KMS-11 (cell line): ENCODE results near the gene GRIK2.

ENCODE experiments used
- H2AFZ ChIP-seq: fragments of 200-600 bp; sonication (generic); 2 replicates; pipeline ENCODE4 v1.6.1; 2016; ENCODE audit warnings: antibody characterized with exemption, mixed run types, low read depth
- H3K27ac ChIP-seq: fragments of 200-600 bp; sonication (generic); 2 replicates; pipeline ENCODE4 v1.6.1; 2016; ENCODE audit warnings: mild to moderate bottlenecking, mixed run types
- H3K27me3 ChIP-seq: fragments of 200-600 bp; sonication (generic); 2 replicates; pipeline ENCODE4 v1.6.1; 2017; ENCODE audit warnings: mild to moderate bottlenecking, low read depth, mixed run types, moderate library complexity; ENCODE audit not compliant: insufficient read depth
- H3K36me3 ChIP-seq: fragments of 200-600 bp; sonication (generic); 2 replicates; pipeline ENCODE4 v1.6.1; 2017; ENCODE audit warnings: mild to moderate bottlenecking, mixed run types; ENCODE audit not compliant: insufficient read depth
- H3K4me1 ChIP-seq: fragments of 200-600 bp; sonication (generic); 2 replicates; pipeline ENCODE4 v1.6.1; 2016; ENCODE audit warnings: mild to moderate bottlenecking, low read depth, mixed run types; ENCODE audit not compliant: poor library complexity, severe bottlenecking
- H3K4me2 ChIP-seq: fragments of 200-600 bp; sonication (generic); 2 replicates; pipeline ENCODE4 v1.7.0; 2016; ENCODE audit warnings: mild to moderate bottlenecking, mixed run types
- H3K4me3 ChIP-seq: fragments of 200-600 bp; sonication (generic); IDR thresholded peaks from 2 replicates; pipeline ENCODE4 v1.6.1; 2017; ENCODE audit warnings: low read depth, low read length, mixed read lengths; ENCODE audit not compliant: insufficient read depth
- H3K79me2 ChIP-seq: fragments of 200-600 bp; sonication (generic); 2 replicates; pipeline ENCODE4 v1.6.1; 2016; ENCODE audit warnings: low read depth, mixed run types; ENCODE audit not compliant: insufficient read depth
- H3K9ac ChIP-seq: fragments of 200-600 bp; sonication (generic); 2 replicates; pipeline ENCODE4 v1.6.1; 2016; ENCODE audit warnings: mild to moderate bottlenecking, mixed run types
- H4K20me1 ChIP-seq: fragments of 200-600 bp; sonication (generic); 2 replicates; pipeline ENCODE4 v1.6.1; 2016; ENCODE audit warnings: mild to moderate bottlenecking, mixed run types; ENCODE audit not compliant: insufficient read depth
- CTCF ChIP-seq: fragments of 200-600 bp; sonication (generic); conservative IDR thresholded peaks from 2 replicates; pipeline ENCODE4 v1.6.1; 2017; ENCODE audit warnings: low read depth, mild to moderate bottlenecking, antibody characterized with exemption, low read length, moderate library complexity, mixed read lengths

GRIK2 gene

GRCh38 chr6:101607111-101607690 lies 213.7 kb downstream of the GRIK2 start:
- Histone ChIP-seq H3K79me2 (no peaks in the 10 kb centered on the region), H3K9ac (no peak overlapping the region), H3K4me1 (no peaks in the 10 kb centered on the region), H3K27me3 (no peaks in the 10 kb centered on the region), H3K36me3 (no peaks in the 10 kb centered on the region), H3K4me2 (no peak overlapping the region), H3K27ac (no peak overlapping the region), H3K4me3 (no peak overlapping the region), H2AFZ (no peak overlapping the region), H4K20me1 (no peaks in the 10 kb centered on the region)
- no peak for TF ChIP-seq CTCF

- no peak overlapping the region for H3K4me2 ChIP-seq
- H3K4me3 ChIP-seq = no peak overlapping the region
- H3K27me3 ChIP-seq = no peaks in the 10 kb centered on the region
- no peak overlapping the region for H3K27ac ChIP-seq
- no peaks in the 10 kb centered on the region for H3K79me2 ChIP-seq
- TF ChIP-seq CTCF = no peak
- H2AFZ ChIP-seq = no peak overlapping the region
- no peaks in the 10 kb centered on the region for H4K20me1 ChIP-seq
- no peak overlapping the region for H3K9ac ChIP-seq
- no peaks in the 10 kb centered on the region for H3K36me3 ChIP-seq
- no peaks in the 10 kb centered on the region for H3K4me1 ChIP-seq
Measured at GRCh38 chr6:101608703-101609102, 215.2 kb downstream of the GRIK2 start.

DNA sequence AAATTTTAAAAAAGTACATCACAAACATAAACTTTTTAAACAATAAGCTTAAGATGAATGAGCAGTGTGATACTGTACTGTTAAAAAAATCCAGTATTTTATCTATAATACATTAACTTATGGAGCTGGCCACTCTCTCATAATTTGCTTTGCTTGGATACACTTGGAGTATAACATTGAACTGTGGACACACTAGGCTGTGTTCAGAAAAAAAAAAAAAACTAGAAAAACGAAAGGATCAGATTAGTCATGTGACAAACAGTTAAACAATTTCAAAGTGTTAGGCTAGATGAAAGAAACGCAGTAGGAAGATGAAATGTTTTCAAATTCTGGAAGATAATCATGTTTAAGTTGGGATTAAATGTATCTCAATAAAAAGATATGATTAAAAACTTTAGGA lies 220.0 kb downstream of the GRIK2 start:
- Histone ChIP-seq H3K4me1 (no peaks in the 10 kb centered on the region), H2AFZ (no peak overlapping the region), H3K9ac (no peak overlapping the region), H3K79me2 (no peaks in the 10 kb centered on the region), H3K27ac (no peak overlapping the region), H3K4me2 (no peak overlapping the region), H3K36me3 (no peaks in the 10 kb centered on the region), H3K4me3 (no peak overlapping the region), H3K27me3 (no peaks in the 10 kb centered on the region), H4K20me1 (no peaks in the 10 kb centered on the region)
- TF ChIP-seq CTCF = no peak

GRCh38 chr6:101614774-101615173 lies 221.3 kb downstream of the GRIK2 start:
- H3K4me3 ChIP-seq = no peak overlapping the region
- no peak for TF ChIP-seq CTCF
- no peaks in the 10 kb centered on the region for H3K4me1 ChIP-seq
- H3K27ac ChIP-seq = no peak overlapping the region
- H3K27me3 ChIP-seq = no peaks in the 10 kb centered on the region
- H3K36me3 ChIP-seq = no peaks in the 10 kb centered on the region
- no peak overlapping the region for H3K4me2 ChIP-seq
- H4K20me1 ChIP-seq = no peaks in the 10 kb centered on the region
- H3K9ac ChIP-seq = no peak overlapping the region
- H3K79me2 ChIP-seq = no peaks in the 10 kb centered on the region
- H2AFZ ChIP-seq = no peak overlapping the region
